Lung (tissue), 12 donors: Measurements from ENCODE around the gene FOXJ3. TPM values are rescaled to one million over a fixed set of nuclear protein-coding genes. Genes with fewer than 3 reads are reported as not detected.

ENCODE experiments used
- ATAC-seq: fragments of 200-7000 bp; cut with Tn5 transposase; one replicate; pipeline ENCODE4 v1.9.1; 2020; ENCODE audit warnings: moderate number of reproducible peaks; ENCODE audit not compliant: insufficient read depth, low FRiP score
- DNase-seq, 3 donors: peaks; one replicate each; pipeline ENCODE4 v3.0.0-alpha.2; 2013 to 2017
- H3K27ac ChIP-seq, 2 donors: one replicate each; pipeline ENCODE4 v1.5.1; 2013; ENCODE audit warnings: mild to moderate bottlenecking in 2 of 2, moderate library complexity in 2 of 2, control low read depth in 1 of 2, inconsistent platforms in 1 of 2, low read depth in 1 of 2, low read length in 1 of 2
- H3K27me3 ChIP-seq, 3 donors: one replicate each; pipeline ENCODE4 v1.5.1; 2013; ENCODE audit warnings: low read length in 2 of 3; ENCODE audit not compliant: control insufficient read depth in 3 of 3, insufficient read depth in 3 of 3
- H3K36me3 ChIP-seq, 4 donors: one replicate each; pipeline ENCODE4 v1.5.1; 2013; ENCODE audit warnings: low read length in 4 of 4, mild to moderate bottlenecking in 1 of 4, moderate library complexity in 1 of 4; ENCODE audit not compliant: control insufficient read depth in 4 of 4, insufficient read depth in 4 of 4
- H3K4me1 ChIP-seq, 5 donors: one replicate each; pipeline ENCODE4 v1.5.1; 2013; ENCODE audit warnings: low read length in 5 of 5, mild to moderate bottlenecking in 2 of 5, moderate library complexity in 1 of 5; ENCODE audit not compliant: control insufficient read depth in 5 of 5, insufficient read depth in 5 of 5
- H3K4me3 ChIP-seq: one replicate; pipeline ENCODE4 v1.5.1; 2013; ENCODE audit warnings: mild to moderate bottlenecking, control low read depth, moderate library complexity
- H3K9ac ChIP-seq, 2 donors: one replicate each; pipeline ENCODE4 v1.5.1; 2013; ENCODE audit warnings: low read length in 2 of 2, control low read depth in 1 of 2; ENCODE audit not compliant: insufficient read depth in 1 of 2
- H3K9me3 ChIP-seq, 4 donors: one replicate each; pipeline ENCODE4 v1.5.1; 2013; ENCODE audit warnings: low read length in 3 of 4, mild to moderate bottlenecking in 1 of 4, moderate library complexity in 1 of 4; ENCODE audit not compliant: control insufficient read depth in 4 of 4, insufficient read depth in 3 of 4
- WGBS, 2 donors: extraction: QIAGEN DNeasy Blood & Tissue Kit; methylation state at CpG; one replicate each; pipeline ENCODE4 v1.1.7; 2013; 5-methylcytosine and 5-hydroxymethylcytosine counted together
- polyA plus RNA-seq, 2 donors: library from polyadenylated mRNA; stranded (reverse); fragments of 200-250 nt; gene quantifications; one replicate each; pipeline ENCODE4 v1.2.1, GENCODE V29; 2013
- total RNA-seq, 2 donors: library from RNA; depleted of rRNA in 1 of 2; stranded (reverse); fragments of >200 nt in 1 of 2; gene quantifications; one replicate each; pipeline ENCODE4 v1.2.1, GENCODE V29; 2014 to 2021
- TF ChIP-seq, protein P1 (sequence below): IDR thresholded peaks from 2 replicates; pipeline ENCODE4 v1.5.1; 2012; ENCODE audit warnings: mild to moderate bottlenecking; ENCODE audit errors: control extremely low read depth, extremely low read depth
- donor health status: control.
- donor health status: control.
- donor health status: Bipolar disorder and iron deficiency.
- donor health status: healthy.
- donor health status: DM: yes; HTN: yes; CAD: no.

The FOXJ3 gene
- total and polyA plus RNA-seq, 4 donors = 11.9 to 106 (median 26.6) TPM

DNA sequence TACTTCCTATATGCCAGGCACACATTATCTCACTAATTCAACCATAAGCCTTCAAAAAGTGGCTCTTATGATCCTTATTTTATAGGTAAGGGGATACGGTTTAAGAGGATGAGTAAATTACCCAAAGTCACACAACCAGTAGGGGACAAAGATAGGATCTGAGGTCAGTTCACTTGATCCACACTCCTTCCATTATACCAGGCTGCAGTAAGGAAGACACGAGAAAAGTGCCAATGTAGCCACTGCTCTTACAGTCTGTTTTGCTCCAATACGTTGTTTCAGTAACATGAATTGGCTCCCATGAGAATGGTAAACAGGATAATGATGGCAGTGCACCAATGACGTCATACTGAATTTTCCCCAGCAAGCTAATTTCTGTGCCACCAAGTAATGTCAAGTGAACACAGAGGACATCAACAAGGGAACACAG, 155.1 kb downstream of the FOXJ3 start:
- H3K9ac ChIP-seq = peak overlapping the region in 1 of 2 donors; percentile 24
- no peak overlapping the region for H3K4me3 ChIP-seq
- peaks cover 2 to 69% (median 28%) of the 10 kb centered on the region in 5 donors for H3K4me1 ChIP-seq
- no peaks in the 10 kb centered on the region for H3K27me3 ChIP-seq
- DNase-seq = no peak
- 71 to 74% methylated on average over 4 of the region's 4 CpGs for WGBS, 2 donors
- no peaks in the 10 kb centered on the region for H3K9me3 ChIP-seq
- H3K36me3 ChIP-seq = peaks cover 4 to 10% (median 8%) of the 10 kb centered on the region in 4 donors
- peak overlapping the region in 1 of 2 donors; percentile 32 for H3K27ac ChIP-seq
- TF ChIP-seq, protein P1, sequence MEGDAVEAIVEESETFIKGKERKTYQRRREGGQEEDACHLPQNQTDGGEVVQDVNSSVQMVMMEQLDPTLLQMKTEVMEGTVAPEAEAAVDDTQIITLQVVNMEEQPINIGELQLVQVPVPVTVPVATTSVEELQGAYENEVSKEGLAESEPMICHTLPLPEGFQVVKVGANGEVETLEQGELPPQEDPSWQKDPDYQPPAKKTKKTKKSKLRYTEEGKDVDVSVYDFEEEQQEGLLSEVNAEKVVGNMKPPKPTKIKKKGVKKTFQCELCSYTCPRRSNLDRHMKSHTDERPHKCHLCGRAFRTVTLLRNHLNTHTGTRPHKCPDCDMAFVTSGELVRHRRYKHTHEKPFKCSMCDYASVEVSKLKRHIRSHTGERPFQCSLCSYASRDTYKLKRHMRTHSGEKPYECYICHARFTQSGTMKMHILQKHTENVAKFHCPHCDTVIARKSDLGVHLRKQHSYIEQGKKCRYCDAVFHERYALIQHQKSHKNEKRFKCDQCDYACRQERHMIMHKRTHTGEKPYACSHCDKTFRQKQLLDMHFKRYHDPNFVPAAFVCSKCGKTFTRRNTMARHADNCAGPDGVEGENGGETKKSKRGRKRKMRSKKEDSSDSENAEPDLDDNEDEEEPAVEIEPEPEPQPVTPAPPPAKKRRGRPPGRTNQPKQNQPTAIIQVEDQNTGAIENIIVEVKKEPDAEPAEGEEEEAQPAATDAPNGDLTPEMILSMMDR = no peak
- no peak for ATAC-seq

DNA sequence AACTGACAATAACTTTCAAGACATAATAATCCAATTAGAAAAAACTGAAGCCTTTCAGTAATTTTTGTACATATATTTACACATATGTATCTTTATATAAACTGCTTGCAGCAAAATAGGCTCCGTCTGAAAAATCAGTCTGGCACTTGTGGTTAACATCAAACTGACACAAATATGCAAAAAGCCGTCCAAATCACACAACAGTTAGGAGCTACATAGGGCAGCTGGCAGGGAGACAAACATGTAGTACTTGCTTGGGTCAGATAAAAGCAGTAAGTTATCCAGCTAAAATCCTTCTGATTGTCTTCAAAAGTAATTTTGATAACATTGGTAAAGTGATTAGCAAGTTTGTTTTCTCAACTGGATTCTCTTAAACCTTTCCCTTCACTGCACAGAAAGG, 155.8 kb downstream of the FOXJ3 start:
- H3K27me3 ChIP-seq = no peaks in the 10 kb centered on the region
- peaks cover 4 to 6% (median 5%) of the 10 kb centered on the region in 4 donors for H3K36me3 ChIP-seq
- no peak overlapping the region for H3K27ac ChIP-seq
- DNase-seq (peak; percentile 58 to 90 (median 89)), ATAC-seq (no peak)
- H3K4me1 ChIP-seq = peaks cover 2 to 76% (median 28%) of the 10 kb centered on the region in 5 donors
- H3K4me3 ChIP-seq = no peak overlapping the region
- no peak overlapping the region for H3K9ac ChIP-seq
- H3K9me3 ChIP-seq = no peaks in the 10 kb centered on the region
- 32 to 34% methylated on average over 2 of the region's 2 CpGs for WGBS, 2 donors
- TF ChIP-seq, protein P1 = no peak

DNA sequence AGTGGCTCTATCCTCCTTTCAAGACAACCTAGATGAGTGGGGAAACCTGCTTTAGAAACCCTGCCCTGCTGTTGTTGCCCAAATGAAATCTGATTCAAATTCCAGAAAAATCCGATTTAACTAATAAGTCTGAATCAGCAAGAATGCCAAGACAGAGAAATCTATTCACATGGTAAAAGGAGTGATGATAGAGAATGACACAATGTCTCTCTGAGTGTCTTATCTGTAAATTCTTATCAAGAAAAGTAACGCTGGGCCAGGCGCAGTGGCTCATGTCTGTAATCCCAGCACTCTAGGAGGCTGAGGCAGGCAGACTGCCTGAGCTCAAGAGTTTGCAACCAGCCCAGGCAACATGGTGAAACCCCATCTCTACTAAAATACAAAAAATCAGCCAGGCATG, 156.8 kb downstream of the FOXJ3 start:
- ATAC-seq = no peak
- H3K4me1 ChIP-seq = peaks cover 4 to 80% (median 30%) of the 10 kb centered on the region in 5 donors

More for the DNA sequence above, 156.8 kb downstream of the FOXJ3 start:
- TF ChIP-seq, protein P1 = no peak
- no peaks in the 10 kb centered on the region for H3K27me3 ChIP-seq
- H3K9me3 ChIP-seq = no peaks in the 10 kb centered on the region
- no peak overlapping the region for H3K9ac ChIP-seq
- no peak for DNase-seq
- 65 to 86% methylated on average over 3 of the region's 3 CpGs for WGBS, 2 donors
- H3K4me3 ChIP-seq = no peak overlapping the region
- peaks cover 4 to 6% (median 5%) of the 10 kb centered on the region in 4 donors for H3K36me3 ChIP-seq
- no peak overlapping the region for H3K27ac ChIP-seq
